ENCODE results near the gene EYA2. TPM values are rescaled to one million over a fixed set of nuclear protein-coding genes. Genes with fewer than 3 reads are reported as not detected.

The EYA2 gene
- polyA plus RNA-seq, 3 donors: 0.04 to 0.16 TPM; not detected in 1

DNA sequence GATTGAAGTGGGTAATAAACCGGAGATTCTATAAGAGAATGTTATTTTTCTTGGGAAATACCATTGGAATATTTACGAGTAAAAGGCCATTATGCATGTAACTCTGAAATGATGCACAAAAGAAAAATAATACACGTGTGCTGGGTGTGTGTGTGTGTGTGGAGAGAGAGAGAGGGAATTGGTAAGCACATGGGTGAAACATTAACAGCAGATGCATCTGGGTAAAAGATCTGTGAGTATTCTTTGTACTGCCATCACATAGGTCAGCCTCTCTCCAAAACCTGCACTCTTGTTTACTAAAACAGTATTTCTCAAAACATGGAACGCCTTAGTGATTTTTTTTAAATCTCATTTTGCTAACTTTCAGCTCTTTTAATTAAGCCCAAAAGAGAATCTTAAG, 28.9 kb downstream of the EYA2 start:
- H3K9me3 Mint-ChIP-seq: peaks cover 0 to 10% (median 5%) of the 10 kb centered on the region in 7 donors
- Histone ChIP-seq H3K9ac (ENCODE audit: insufficient read depth, low read length, poor library complexity, severe bottlenecking) (no peak overlapping the region), H2AFZ (ENCODE audit: insufficient read depth, low read depth, low read length, poor library complexity, severe bottlenecking) (no peak overlapping the region), H3K27ac (ENCODE audit: low read depth in 1 of 2, low read length in 2 of 2) (no peak overlapping the region), H3K36me3 (replicated peaks in 1 of 2; ENCODE audit: control insufficient read depth in 1 of 2, insufficient read depth in 2 of 2, low read length in 2 of 2) (no peaks in the 10 kb centered on the region), H3K4me3 (replicated peaks in 1 of 3; ENCODE audit: low read depth in 2 of 3, low read length in 3 of 3) (no peak overlapping the region), H3K4me1 (ENCODE audit: control insufficient read depth in 1 of 2, insufficient read depth in 2 of 2, low read length in 2 of 2) (no peaks in the 10 kb centered on the region), H3K27me3 (ENCODE audit: control insufficient read depth in 2 of 2, insufficient read depth in 2 of 2, low read length in 2 of 2) (no peaks in the 10 kb centered on the region), H3K9me3 (replicated peaks in 1 of 2; ENCODE audit: control insufficient read depth in 1 of 2, insufficient read depth in 1 of 2, low read length in 2 of 2) (peaks cover 4 to 7% of the 10 kb centered on the region in 2 donors), H4K20me1 (ENCODE audit: insufficient read depth, low read length) (no peaks in the 10 kb centered on the region), H3K79me2 (ENCODE audit: insufficient read depth, low read length) (no peaks in the 10 kb centered on the region), H3K4me2 (replicated peaks; ENCODE audit: extremely low read depth, low read length, poor library complexity, severe bottlenecking) (no peak overlapping the region)
- H3K36me3 Mint-ChIP-seq: no peaks in the 10 kb centered on the region
- DNase-seq: no peak
- peaks cover 0 to 5% (median 2%) of the 10 kb centered on the region in 3 donors for H3K27me3 Mint-ChIP-seq (ENCODE audit: low read depth in 3 of 3)
- no peak overlapping the region for H3K27ac Mint-ChIP-seq
- H3K4me1 Mint-ChIP-seq: no peaks in the 10 kb centered on the region
- WGBS (ENCODE audit: insufficient coverage): 90% methylated on average over 2 of the region's 4 CpGs
- no peak overlapping the region for H3K4me3 Mint-ChIP-seq
- intact Hi-C loops (cut with micrococcal nuclease): no loop called here
- TF ChIP-seq, protein P1, sequence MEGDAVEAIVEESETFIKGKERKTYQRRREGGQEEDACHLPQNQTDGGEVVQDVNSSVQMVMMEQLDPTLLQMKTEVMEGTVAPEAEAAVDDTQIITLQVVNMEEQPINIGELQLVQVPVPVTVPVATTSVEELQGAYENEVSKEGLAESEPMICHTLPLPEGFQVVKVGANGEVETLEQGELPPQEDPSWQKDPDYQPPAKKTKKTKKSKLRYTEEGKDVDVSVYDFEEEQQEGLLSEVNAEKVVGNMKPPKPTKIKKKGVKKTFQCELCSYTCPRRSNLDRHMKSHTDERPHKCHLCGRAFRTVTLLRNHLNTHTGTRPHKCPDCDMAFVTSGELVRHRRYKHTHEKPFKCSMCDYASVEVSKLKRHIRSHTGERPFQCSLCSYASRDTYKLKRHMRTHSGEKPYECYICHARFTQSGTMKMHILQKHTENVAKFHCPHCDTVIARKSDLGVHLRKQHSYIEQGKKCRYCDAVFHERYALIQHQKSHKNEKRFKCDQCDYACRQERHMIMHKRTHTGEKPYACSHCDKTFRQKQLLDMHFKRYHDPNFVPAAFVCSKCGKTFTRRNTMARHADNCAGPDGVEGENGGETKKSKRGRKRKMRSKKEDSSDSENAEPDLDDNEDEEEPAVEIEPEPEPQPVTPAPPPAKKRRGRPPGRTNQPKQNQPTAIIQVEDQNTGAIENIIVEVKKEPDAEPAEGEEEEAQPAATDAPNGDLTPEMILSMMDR (IDR thresholded peaks at IDR 0.05): no peak

DNA sequence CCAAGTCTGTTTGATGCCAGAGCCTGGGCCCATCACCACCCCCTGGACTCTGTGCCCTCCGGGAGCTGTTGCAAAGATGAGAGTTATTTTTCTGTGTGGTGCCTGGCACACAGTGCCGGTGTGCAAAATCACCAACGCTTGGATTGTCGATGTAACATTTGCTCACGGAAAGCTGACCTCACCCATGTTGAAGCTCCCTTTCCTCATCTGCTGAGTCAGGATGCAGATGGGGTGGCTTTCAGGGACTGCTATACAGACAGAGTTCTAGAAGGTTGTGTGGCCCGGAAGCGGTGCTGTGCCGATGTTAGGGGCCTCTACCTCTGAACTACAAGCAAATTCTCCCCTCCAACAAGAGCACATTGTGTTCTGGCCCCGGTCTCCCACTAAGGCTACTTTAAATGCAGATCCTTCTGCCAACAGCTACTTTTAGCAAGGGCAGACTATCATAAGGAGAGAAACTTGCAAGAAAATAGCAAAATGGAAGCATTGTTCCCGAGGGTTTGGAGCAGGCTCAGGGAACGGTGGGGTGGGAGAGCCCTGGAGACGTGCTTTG, 34.0 kb downstream of the EYA2 start:
- Histone ChIP-seq H3K36me3 (replicated peaks in 1 of 2; ENCODE audit: control insufficient read depth in 1 of 2, insufficient read depth in 2 of 2, low read length in 2 of 2) (no peaks in the 10 kb centered on the region), H3K9me3 (replicated peaks in 1 of 2; ENCODE audit: control insufficient read depth in 1 of 2, insufficient read depth in 1 of 2, low read length in 2 of 2) (peaks cover 4 to 7% of the 10 kb centered on the region in 2 donors), H3K4me2 (replicated peaks; ENCODE audit: extremely low read depth, low read length, poor library complexity, severe bottlenecking) (no peak overlapping the region), H3K4me1 (ENCODE audit: control insufficient read depth in 1 of 2, insufficient read depth in 2 of 2, low read length in 2 of 2) (no peaks in the 10 kb centered on the region), H3K9ac (ENCODE audit: insufficient read depth, low read length, poor library complexity, severe bottlenecking) (no peak overlapping the region), H3K79me2 (ENCODE audit: insufficient read depth, low read length) (no peaks in the 10 kb centered on the region), H3K4me3 (replicated peaks in 1 of 3; ENCODE audit: low read depth in 2 of 3, low read length in 3 of 3) (no peak overlapping the region), H3K27me3 (ENCODE audit: control insufficient read depth in 2 of 2, insufficient read depth in 2 of 2, low read length in 2 of 2) (no peaks in the 10 kb centered on the region), H2AFZ (ENCODE audit: insufficient read depth, low read depth, low read length, poor library complexity, severe bottlenecking) (no peak overlapping the region), H3K27ac (ENCODE audit: low read depth in 1 of 2, low read length in 2 of 2) (no peak overlapping the region), H4K20me1 (ENCODE audit: insufficient read depth, low read length) (no peaks in the 10 kb centered on the region)
- Mint-ChIP-seq H3K4me1 (no peaks in the 10 kb centered on the region), H3K27ac (no peak overlapping the region), H3K9me3 (peaks cover 0 to 8% (median 5%) of the 10 kb centered on the region in 7 donors), H3K4me3 (no peak overlapping the region), H3K36me3 (no peaks in the 10 kb centered on the region), H3K27me3 (ENCODE audit: low read depth in 3 of 3) (peaks cover 2 to 18% (median 4%) of the 10 kb centered on the region in 3 donors)
- 75% methylated on average over 7 of the region's 12 CpGs for whole genome bisulfite sequencing (ENCODE audit: insufficient coverage)
- TF ChIP-seq, protein P1 (IDR thresholded peaks at IDR 0.05): no peak
- no peak for DNase-seq
- intact Hi-C loops (cut with micrococcal nuclease): no loop called here

Data from CD14-positive monocyte (primary cell).